Esophagus squamous epithelium (tissue), 4 donors: Measurements from ENCODE around the gene PRODH.

Experiments used
- CTCF ChIP-seq, 6 experiments: fragments of 450-650 bp in 4 of 6; fragments of 200-600 bp in 2 of 6; sonication (generic) in 2 of 6; IDR thresholded peaks; one replicate each; pipeline ENCODE4 v1.5.1; 2016 to 2019; ENCODE audit warnings: antibody characterized with exemption in 6 of 6, mild to moderate bottlenecking in 4 of 6, moderate library complexity in 4 of 6
- POLR2A ChIP-seq, 4 donors: fragments of 450-650 bp; IDR thresholded peaks; one replicate each; pipeline ENCODE4 v1.6.1; 2017; ENCODE audit warnings: antibody characterized with exemption in 4 of 4, mild to moderate bottlenecking in 4 of 4, moderate library complexity in 3 of 4

GRCh38 chr22:18966748-18967147 is 30.7 kb upstream of the PRODH start:
- TF ChIP-seq POLR2A (IDR thresholded peaks at IDR 0.05) (no peak), CTCF (IDR thresholded peaks at IDR 0.05) (no peak)
